ENCODE measurements around the gene PLCH1. TPM values are rescaled to one million over a fixed set of nuclear protein-coding genes. Genes with fewer than 3 reads are reported as not detected.

PLCH1 gene
- total RNA-seq, 3 donors from 2014 or later = 4.2 to 13.2 (median 10.2) TPM

- H3K9me3 ChIP-seq = no peaks in the 10 kb centered on the region
- no peak for DNase-seq
- no peaks in the 10 kb centered on the region for H3K36me3 ChIP-seq (ENCODE audit: low read depth)
- no peak for TF ChIP-seq CTCF (IDR thresholded peaks at IDR 0.05)
- intact Hi-C loops (cut with DNase I, micrococcal nuclease) = no loop called here
- H3K4me3 ChIP-seq = no peak overlapping the region
- no peak for ATAC-seq
- no peaks in the 10 kb centered on the region for H3K4me1 ChIP-seq (ENCODE audit: low read depth)
These were observed 409.8 kb downstream of the PLCH1 start for GRCh38 chr3:155334914-155335723.

GRCh38 chr3:155334215-155334913 lies 410.5 kb downstream of the PLCH1 start:
- intact Hi-C loops (cut with DNase I, micrococcal nuclease) = no loop called here
- no peaks in the 10 kb centered on the region for H3K9me3 ChIP-seq
- H3K4me1 ChIP-seq (ENCODE audit: low read depth) = no peaks in the 10 kb centered on the region
- ATAC-seq (no peak), DNase-seq (no peak)
- TF ChIP-seq CTCF (IDR thresholded peaks at IDR 0.05) = no peak
- H3K4me3 ChIP-seq = no peak overlapping the region
- no peaks in the 10 kb centered on the region for H3K36me3 ChIP-seq (ENCODE audit: low read depth)

- Histone ChIP-seq H3K4me3 (no peak overlapping the region), H3K36me3 (ENCODE audit: low read depth) (no peaks in the 10 kb centered on the region), H3K4me1 (ENCODE audit: low read depth) (no peaks in the 10 kb centered on the region), H3K9me3 (no peaks in the 10 kb centered on the region)
- DNase-seq = no peak
- TF ChIP-seq CTCF (IDR thresholded peaks at IDR 0.05) = no peak
- no peak for ATAC-seq
- intact Hi-C loops (cut with DNase I, micrococcal nuclease) = no loop called here
These were observed 412.2 kb downstream of the PLCH1 start for GRCh38 chr3:155332716-155333115.

- H3K4me1 ChIP-seq (ENCODE audit: low read depth) = no peaks in the 10 kb centered on the region
- intact Hi-C loops (cut with DNase I, micrococcal nuclease) = no loop called here
- H3K9me3 ChIP-seq = no peaks in the 10 kb centered on the region
- H3K36me3 ChIP-seq (ENCODE audit: low read depth) = no peaks in the 10 kb centered on the region
- TF ChIP-seq CTCF (IDR thresholded peaks at IDR 0.05) = no peak
- ATAC-seq = no peak
- H3K4me3 ChIP-seq = no peak overlapping the region
- no peak for DNase-seq
These were observed 413.8 kb downstream of the PLCH1 start for GRCh38 chr3:155331078-155331477.

GRCh38 chr3:155330370-155330769 lies 414.5 kb downstream of the PLCH1 start:
- H3K36me3 ChIP-seq (ENCODE audit: low read depth) = no peaks in the 10 kb centered on the region
- ATAC-seq (no peak), DNase-seq (no peak)
- H3K9me3 ChIP-seq = no peaks in the 10 kb centered on the region
- no peak overlapping the region for H3K4me3 ChIP-seq
- H3K4me1 ChIP-seq (ENCODE audit: low read depth) = no peaks in the 10 kb centered on the region
- TF ChIP-seq CTCF (IDR thresholded peaks at IDR 0.05) = no peak
- intact Hi-C loops (cut with DNase I, micrococcal nuclease) = no loop called here

Data from mucosa of descending colon (tissue), 3 donors.